ENCODE results near the gene IGF2.

IGF2 gene

GRCh38 chr11:2107521-2107920 lies 31.7 kb downstream of the IGF2 start:
- no peak for DNase-seq (ENCODE audit: extremely low read depth, low read depth)
- H3K4me3 ChIP-seq (replicated peaks; ENCODE audit: low read depth, low read length), result no peak overlapping the region
- TF ChIP-seq, protein P1, sequence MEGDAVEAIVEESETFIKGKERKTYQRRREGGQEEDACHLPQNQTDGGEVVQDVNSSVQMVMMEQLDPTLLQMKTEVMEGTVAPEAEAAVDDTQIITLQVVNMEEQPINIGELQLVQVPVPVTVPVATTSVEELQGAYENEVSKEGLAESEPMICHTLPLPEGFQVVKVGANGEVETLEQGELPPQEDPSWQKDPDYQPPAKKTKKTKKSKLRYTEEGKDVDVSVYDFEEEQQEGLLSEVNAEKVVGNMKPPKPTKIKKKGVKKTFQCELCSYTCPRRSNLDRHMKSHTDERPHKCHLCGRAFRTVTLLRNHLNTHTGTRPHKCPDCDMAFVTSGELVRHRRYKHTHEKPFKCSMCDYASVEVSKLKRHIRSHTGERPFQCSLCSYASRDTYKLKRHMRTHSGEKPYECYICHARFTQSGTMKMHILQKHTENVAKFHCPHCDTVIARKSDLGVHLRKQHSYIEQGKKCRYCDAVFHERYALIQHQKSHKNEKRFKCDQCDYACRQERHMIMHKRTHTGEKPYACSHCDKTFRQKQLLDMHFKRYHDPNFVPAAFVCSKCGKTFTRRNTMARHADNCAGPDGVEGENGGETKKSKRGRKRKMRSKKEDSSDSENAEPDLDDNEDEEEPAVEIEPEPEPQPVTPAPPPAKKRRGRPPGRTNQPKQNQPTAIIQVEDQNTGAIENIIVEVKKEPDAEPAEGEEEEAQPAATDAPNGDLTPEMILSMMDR (IDR thresholded peaks at IDR 0.05; ENCODE audit: low read depth, low read length, missing control alignments), result no peak

DNA sequence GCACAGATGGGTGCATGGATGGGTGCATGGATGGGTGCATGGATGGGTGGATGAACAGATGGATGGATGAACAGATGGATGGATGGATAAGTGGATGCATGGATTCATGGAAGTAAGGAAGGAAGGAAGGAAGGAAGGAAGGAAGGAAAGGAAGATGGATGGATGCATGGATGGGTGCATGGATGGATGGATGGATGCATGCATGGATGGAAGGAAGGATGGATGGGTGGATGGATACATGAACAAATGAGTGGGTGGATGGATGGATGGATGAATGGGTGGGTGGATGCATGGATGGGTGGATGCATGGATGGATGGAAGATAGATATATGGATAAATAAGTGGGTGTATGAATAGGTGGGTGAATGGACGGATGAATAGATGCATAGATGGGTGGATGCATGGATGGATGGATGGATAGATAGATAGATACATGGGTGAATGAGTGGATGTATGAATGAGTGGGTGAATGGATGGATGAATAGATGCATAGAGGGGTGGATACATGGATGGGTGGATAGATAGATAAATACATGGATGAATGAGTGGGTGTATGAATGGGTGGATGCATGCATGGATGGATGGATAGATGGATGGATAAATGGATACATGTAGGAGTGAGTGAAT lies 32.5 kb downstream of the IGF2 start:
- TF ChIP-seq, protein P1 (IDR thresholded peaks at IDR 0.05; ENCODE audit: low read depth, low read length, missing control alignments), result no peak
- no peak overlapping the region for H3K4me3 ChIP-seq (replicated peaks; ENCODE audit: low read depth, low read length)
- no peak for DNase-seq (ENCODE audit: extremely low read depth, low read depth)

GRCh38 chr11:2105511-2105910 lies 33.7 kb downstream of the IGF2 start:
- DNase-seq (ENCODE audit: extremely low read depth, low read depth), result no peak
- TF ChIP-seq, protein P1 (IDR thresholded peaks at IDR 0.05; ENCODE audit: low read depth, low read length, missing control alignments), result no peak
- no peak overlapping the region for H3K4me3 ChIP-seq (replicated peaks; ENCODE audit: low read depth, low read length)

DNA sequence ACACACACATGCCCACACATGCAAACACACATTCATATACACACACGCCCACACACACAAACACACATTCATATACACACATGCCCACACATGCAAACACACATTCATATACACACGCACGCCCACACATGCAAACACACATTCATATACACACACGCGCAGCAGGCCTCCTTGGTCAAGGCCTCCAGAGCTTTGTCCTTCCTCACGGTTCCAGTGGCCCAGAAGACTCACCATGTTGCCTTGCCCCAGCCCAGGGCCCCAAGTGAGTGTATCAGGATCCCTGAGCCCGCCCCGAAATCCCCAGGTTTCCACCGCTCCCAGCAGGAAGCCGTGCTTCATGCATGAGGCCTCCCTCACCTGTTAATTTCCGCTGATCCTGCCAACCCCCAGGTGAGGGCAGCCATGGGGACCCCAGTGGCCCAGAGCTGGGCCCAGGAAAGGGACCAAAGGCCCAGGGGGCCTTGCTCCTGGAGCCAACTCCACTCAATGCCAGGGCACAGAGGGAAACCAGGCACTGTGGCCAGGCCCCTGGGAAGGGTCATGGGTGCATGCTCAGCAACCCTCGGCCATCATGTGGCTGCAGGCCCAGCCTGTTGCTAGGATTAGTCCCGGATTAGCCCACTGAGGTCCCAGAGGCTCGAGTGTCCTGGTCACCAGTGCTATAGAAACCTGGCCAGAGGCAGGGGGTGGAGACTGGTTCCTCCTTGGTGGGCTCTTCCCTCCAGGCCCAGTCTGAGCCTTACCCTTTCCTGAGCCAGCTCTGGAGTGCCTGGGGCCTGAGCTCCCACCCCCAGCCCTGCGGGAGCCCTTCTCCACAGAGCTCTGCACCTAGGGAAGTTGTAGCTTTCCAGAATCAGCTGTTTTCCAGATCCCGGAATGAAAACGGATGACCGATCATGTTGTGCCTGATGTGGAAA lies 34.4 kb downstream of the IGF2 start:
- no peak for DNase-seq (ENCODE audit: extremely low read depth, low read depth)
- TF ChIP-seq, protein P1 (IDR thresholded peaks at IDR 0.05; ENCODE audit: low read depth, low read length, missing control alignments), result no peak
- H3K4me3 ChIP-seq (replicated peaks; ENCODE audit: low read depth, low read length), result no peak overlapping the region

GRCh38 chr11:2103668-2104523 lies 35.3 kb downstream of the IGF2 start:
- no peak overlapping the region for H3K4me3 ChIP-seq (replicated peaks; ENCODE audit: low read depth, low read length)
- no peak for DNase-seq (ENCODE audit: extremely low read depth, low read depth)
- TF ChIP-seq, protein P1 (IDR thresholded peaks at IDR 0.05; ENCODE audit: low read depth, low read length, missing control alignments), result no peak

GRCh38 chr11:2102883-2103213 lies 36.3 kb downstream of the IGF2 start:
- TF ChIP-seq, protein P1 (IDR thresholded peaks at IDR 0.05; ENCODE audit: low read depth, low read length, missing control alignments), result no peak
- no peak overlapping the region for H3K4me3 ChIP-seq (replicated peaks; ENCODE audit: low read depth, low read length)
- DNase-seq (ENCODE audit: extremely low read depth, low read depth), result no peak
